ENCODE data around the gene HKDC1. TPM values are rescaled to one million over a fixed set of nuclear protein-coding genes. Genes with fewer than 3 reads are reported as not detected.

The HKDC1 gene
- total RNA-seq, 1 experiment from 2014 or later: 0.52 TPM

DNA sequence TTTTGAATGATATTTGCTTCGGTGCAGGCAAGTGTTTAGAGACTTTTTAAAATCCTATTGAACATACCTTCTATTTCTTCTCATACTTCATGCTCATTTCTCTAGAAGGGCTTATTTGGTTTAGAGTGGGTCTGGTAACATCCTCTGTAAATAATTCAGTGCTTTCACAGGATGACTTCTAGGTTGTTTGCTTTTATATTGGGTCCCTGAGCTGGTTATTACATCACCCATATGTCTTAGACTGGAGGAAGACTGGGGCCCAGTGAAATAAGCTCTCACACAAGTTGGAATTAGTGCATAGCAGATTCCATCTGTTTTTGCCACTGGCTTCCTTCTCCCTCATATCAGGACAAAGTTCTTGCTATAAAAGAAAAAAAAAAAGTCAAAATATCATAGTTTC is 33.6 kb upstream of the HKDC1 start:
- no TSS peak for BruUV-seq (replicated peaks)
- POLR2A ChIA-PET (ENCODE audit: low non-redundant PET): no interaction called here
- CTCF ChIA-PET: no interaction called here

DNA sequence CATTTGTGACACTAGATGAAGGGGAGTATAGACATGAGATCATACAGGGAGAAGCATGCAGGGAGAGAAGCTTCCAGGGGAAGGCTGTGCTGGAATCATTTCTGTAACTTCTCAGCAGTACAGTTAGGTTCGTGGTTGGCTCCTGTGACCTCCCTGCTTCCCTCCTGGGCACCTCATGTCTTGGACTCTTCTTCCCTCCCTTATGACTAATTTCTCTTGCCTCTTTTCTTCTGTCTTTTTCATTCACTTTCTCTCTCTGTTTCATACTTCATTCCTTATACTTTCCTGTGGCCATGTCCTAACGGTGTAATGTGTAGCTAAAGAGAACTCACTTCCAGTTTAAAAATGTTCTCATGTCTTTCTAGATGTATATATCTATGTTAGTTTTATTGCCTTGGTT is 19.1 kb upstream of the HKDC1 start:
- H3K9me3 ChIP-seq (ENCODE audit: low read depth, low read length, poor library complexity, severe bottlenecking): no peaks in the 10 kb centered on the region
- ChIA-PET CTCF (no interaction called here), POLR2A (ENCODE audit: low non-redundant PET) (no interaction called here)
- H3K27ac ChIP-seq (ENCODE audit: low read depth, low read length, poor library complexity, severe bottlenecking): no peak overlapping the region
- H3K27me3 ChIP-seq (replicated peaks; ENCODE audit: insufficient read depth, low read depth, low read length, poor library complexity): no peaks in the 10 kb centered on the region
- H3K4me1 ChIP-seq (ENCODE audit: insufficient read depth, low read length, poor library complexity, severe bottlenecking): no peaks in the 10 kb centered on the region
- no peak for DNase-seq (ENCODE audit: low spot score)
- intact Hi-C loops (cut with micrococcal nuclease; ENCODE audit: unreplicated experiment): no loop called here
- TF ChIP-seq EZH2 (IDR thresholded peaks at IDR 0.05; ENCODE audit: borderline replicate concordance, low read depth, low read length, poor library complexity, severe bottlenecking): no peak
- TF ChIP-seq, protein P1, sequence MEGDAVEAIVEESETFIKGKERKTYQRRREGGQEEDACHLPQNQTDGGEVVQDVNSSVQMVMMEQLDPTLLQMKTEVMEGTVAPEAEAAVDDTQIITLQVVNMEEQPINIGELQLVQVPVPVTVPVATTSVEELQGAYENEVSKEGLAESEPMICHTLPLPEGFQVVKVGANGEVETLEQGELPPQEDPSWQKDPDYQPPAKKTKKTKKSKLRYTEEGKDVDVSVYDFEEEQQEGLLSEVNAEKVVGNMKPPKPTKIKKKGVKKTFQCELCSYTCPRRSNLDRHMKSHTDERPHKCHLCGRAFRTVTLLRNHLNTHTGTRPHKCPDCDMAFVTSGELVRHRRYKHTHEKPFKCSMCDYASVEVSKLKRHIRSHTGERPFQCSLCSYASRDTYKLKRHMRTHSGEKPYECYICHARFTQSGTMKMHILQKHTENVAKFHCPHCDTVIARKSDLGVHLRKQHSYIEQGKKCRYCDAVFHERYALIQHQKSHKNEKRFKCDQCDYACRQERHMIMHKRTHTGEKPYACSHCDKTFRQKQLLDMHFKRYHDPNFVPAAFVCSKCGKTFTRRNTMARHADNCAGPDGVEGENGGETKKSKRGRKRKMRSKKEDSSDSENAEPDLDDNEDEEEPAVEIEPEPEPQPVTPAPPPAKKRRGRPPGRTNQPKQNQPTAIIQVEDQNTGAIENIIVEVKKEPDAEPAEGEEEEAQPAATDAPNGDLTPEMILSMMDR (conservative IDR thresholded peaks at IDR 0.05; ENCODE audit: low read depth, low read length): no peak
- peaks cover 27% of the 10 kb centered on the region for H3K36me3 ChIP-seq (ENCODE audit: insufficient read depth, low read length, poor library complexity, severe bottlenecking)
- no TSS peak for BruUV-seq (replicated peaks)
- H3K4me3 ChIP-seq (ENCODE audit: low read depth, low read length, poor library complexity, severe bottlenecking): no peak overlapping the region

More for the DNA sequence above, 33.6 kb upstream of the HKDC1 start:
- Histone ChIP-seq H3K36me3 (ENCODE audit: insufficient read depth, low read length, poor library complexity, severe bottlenecking) (peaks cover 41% of the 10 kb centered on the region), H3K9me3 (ENCODE audit: low read depth, low read length, poor library complexity, severe bottlenecking) (no peaks in the 10 kb centered on the region), H3K4me1 (ENCODE audit: insufficient read depth, low read length, poor library complexity, severe bottlenecking) (peaks cover under 1% of the 10 kb centered on the region), H3K27ac (ENCODE audit: low read depth, low read length, poor library complexity, severe bottlenecking) (no peak overlapping the region), H3K27me3 (replicated peaks; ENCODE audit: insufficient read depth, low read depth, low read length, poor library complexity) (no peaks in the 10 kb centered on the region), H3K4me3 (ENCODE audit: low read depth, low read length, poor library complexity, severe bottlenecking) (no peak overlapping the region)
- intact Hi-C loops (cut with micrococcal nuclease; ENCODE audit: unreplicated experiment): no loop called here
- no peak for DNase-seq (ENCODE audit: low spot score)
- no peak for TF ChIP-seq EZH2 (IDR thresholded peaks at IDR 0.05; ENCODE audit: borderline replicate concordance, low read depth, low read length, poor library complexity, severe bottlenecking)

DNA sequence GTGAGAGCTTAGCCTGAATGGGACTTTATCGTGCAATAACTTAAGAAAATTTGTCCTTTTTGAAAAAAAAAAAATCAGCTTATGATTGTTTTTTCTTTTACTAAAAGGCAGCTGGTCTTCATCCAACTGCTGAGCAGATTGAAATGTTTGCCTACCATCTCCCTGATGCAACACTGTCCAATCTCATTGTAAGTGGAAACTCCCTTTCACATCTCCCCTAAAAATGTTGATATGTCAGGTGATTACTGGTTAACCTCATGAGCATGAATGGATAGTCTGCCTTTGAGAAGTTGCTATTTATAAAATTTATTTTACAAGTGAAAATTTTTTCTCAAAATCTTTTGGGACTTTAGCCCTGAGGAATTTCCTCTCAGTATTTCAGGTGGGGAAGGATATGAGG is 17.8 kb upstream of the HKDC1 start:
- H3K4me1 ChIP-seq (ENCODE audit: insufficient read depth, low read length, poor library complexity, severe bottlenecking): no peaks in the 10 kb centered on the region
- H3K4me3 ChIP-seq (ENCODE audit: low read depth, low read length, poor library complexity, severe bottlenecking): no peak overlapping the region
- peaks cover 28% of the 10 kb centered on the region for H3K36me3 ChIP-seq (ENCODE audit: insufficient read depth, low read length, poor library complexity, severe bottlenecking)
- no peak for TF ChIP-seq EZH2 (IDR thresholded peaks at IDR 0.05; ENCODE audit: borderline replicate concordance, low read depth, low read length, poor library complexity, severe bottlenecking)
- TF ChIP-seq, protein P1 (conservative IDR thresholded peaks at IDR 0.05; ENCODE audit: low read depth, low read length): no peak
- H3K27me3 ChIP-seq (replicated peaks; ENCODE audit: insufficient read depth, low read depth, low read length, poor library complexity): no peaks in the 10 kb centered on the region
- ChIA-PET CTCF (no interaction called here), POLR2A (ENCODE audit: low non-redundant PET) (no interaction called here)
- no peak for DNase-seq (ENCODE audit: low spot score)
- H3K27ac ChIP-seq (ENCODE audit: low read depth, low read length, poor library complexity, severe bottlenecking): no peak overlapping the region
- no peaks in the 10 kb centered on the region for H3K9me3 ChIP-seq (ENCODE audit: low read depth, low read length, poor library complexity, severe bottlenecking)
- intact Hi-C loops (cut with micrococcal nuclease; ENCODE audit: unreplicated experiment): no loop called here
- no TSS peak for BruUV-seq (replicated peaks)

DNA sequence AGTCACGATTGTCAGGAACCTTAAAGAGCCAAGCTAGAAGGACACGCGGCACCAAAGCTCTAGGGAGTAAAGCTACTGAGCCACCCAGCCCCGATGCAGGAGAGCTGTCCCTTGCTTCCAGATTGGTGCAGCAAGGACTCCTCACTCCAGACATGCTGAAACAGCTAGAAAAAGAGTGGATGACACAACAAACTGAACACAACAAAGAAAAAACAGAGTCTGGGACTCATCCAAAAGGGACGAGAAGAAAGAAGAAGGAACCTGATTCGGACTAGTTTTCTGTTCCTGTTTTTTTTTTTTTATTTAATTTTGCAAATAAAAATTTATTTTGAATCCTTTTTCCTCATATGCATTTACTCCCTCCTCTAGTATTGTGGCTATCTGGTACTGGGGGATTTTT is 11.4 kb upstream of the HKDC1 start:
- BruUV-seq (replicated peaks): no TSS peak
- Histone ChIP-seq H3K4me1 (ENCODE audit: insufficient read depth, low read length, poor library complexity, severe bottlenecking) (peaks cover 3% of the 10 kb centered on the region), H3K27me3 (replicated peaks; ENCODE audit: insufficient read depth, low read depth, low read length, poor library complexity) (no peaks in the 10 kb centered on the region), H3K9me3 (ENCODE audit: low read depth, low read length, poor library complexity, severe bottlenecking) (no peaks in the 10 kb centered on the region), H3K4me3 (ENCODE audit: low read depth, low read length, poor library complexity, severe bottlenecking) (no peak overlapping the region), H3K36me3 (ENCODE audit: insufficient read depth, low read length, poor library complexity, severe bottlenecking) (peaks cover 34% of the 10 kb centered on the region), H3K27ac (ENCODE audit: low read depth, low read length, poor library complexity, severe bottlenecking) (no peak overlapping the region)
- TF ChIP-seq, protein P1 (conservative IDR thresholded peaks at IDR 0.05; ENCODE audit: low read depth, low read length): no peak
- TF ChIP-seq EZH2 (IDR thresholded peaks at IDR 0.05; ENCODE audit: borderline replicate concordance, low read depth, low read length, poor library complexity, severe bottlenecking): no peak
- intact Hi-C loops (cut with micrococcal nuclease; ENCODE audit: unreplicated experiment): no loop called here
- CTCF ChIA-PET: no interaction called here
- POLR2A ChIA-PET (ENCODE audit: low non-redundant PET): no interaction called here
- no peak for DNase-seq (ENCODE audit: low spot score)
